ENCODE measurements around the gene XYLT1.

Gene XYLT1

GRCh38 chr16:17258077-17258599, 212.6 kb downstream of the XYLT1 start:
- TF ChIP-seq POLR2A (IDR thresholded peaks at IDR 0.05; ENCODE audit: low read depth, low read length), result no peak
- DNase-seq (ENCODE audit: insufficient read length, low spot score) (no peak), FAIRE-seq (no peak)

DNA sequence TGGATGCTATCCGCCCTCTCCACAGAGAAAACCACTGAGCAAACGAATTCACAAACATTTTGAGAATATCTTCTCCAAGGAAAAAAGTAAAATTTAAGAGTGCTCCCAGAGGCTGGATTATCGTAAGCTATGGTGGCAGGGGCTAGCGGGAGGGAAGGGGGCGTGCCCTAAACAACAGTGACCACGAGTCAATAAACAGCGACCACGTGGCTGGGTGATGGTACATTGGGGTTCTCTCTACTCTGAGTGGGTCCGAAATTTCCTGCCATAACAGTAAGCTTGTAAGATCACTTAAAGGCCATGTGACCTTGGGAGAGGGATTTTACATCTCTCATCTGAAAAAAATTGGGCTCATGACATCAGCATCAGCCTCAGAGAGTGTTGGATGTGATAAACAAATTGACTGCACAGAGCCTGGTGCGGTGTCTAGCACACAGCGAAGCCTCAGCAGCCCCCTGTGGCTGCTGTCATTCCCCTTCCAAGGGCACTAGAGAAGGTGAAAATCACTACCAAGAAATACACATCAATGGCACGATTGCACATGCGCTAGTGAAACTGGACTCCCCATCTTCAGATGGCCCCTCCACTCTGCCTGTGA, 213.2 kb downstream of the XYLT1 start:
- TF ChIP-seq POLR2A (IDR thresholded peaks at IDR 0.05; ENCODE audit: low read depth, low read length), result no peak
- no peak for DNase-seq (ENCODE audit: insufficient read length, low spot score)
- FAIRE-seq, result no peak

GRCh38 chr16:17252701-17253100, 218.1 kb downstream of the XYLT1 start:
- FAIRE-seq, result no peak
- no peak for TF ChIP-seq POLR2A (IDR thresholded peaks at IDR 0.05; ENCODE audit: low read depth, low read length)
- DNase-seq (ENCODE audit: insufficient read length, low spot score), result no peak

DNA sequence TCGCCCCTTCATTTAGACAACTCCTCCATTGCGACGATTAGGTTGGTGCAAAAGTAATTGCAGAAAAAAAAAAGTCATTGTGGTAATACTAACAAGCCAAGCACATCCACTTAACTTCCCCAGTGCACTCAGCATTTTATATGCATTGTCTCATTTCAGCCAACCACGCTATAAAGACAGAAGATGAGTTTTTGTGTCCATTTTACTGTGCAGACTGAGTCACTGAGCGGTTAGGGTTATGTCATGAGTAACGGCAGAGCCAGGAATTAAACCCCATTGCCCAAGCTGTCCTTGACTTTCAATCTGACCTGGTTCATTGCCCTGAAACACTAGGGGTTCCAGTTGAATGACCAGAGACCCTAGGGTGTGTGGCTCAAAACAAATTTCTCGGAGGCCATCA, 218.7 kb downstream of the XYLT1 start:
- no peak for DNase-seq (ENCODE audit: insufficient read length, low spot score)
- FAIRE-seq, result no peak
- no peak for TF ChIP-seq POLR2A (IDR thresholded peaks at IDR 0.05; ENCODE audit: low read depth, low read length)

- no peak for TF ChIP-seq POLR2A (IDR thresholded peaks at IDR 0.05; ENCODE audit: low read depth, low read length)
- FAIRE-seq (no peak), DNase-seq (ENCODE audit: insufficient read length, low spot score) (no peak)
Observed at GRCh38 chr16:17251496-17251895, 219.3 kb downstream of the XYLT1 start.

DNA sequence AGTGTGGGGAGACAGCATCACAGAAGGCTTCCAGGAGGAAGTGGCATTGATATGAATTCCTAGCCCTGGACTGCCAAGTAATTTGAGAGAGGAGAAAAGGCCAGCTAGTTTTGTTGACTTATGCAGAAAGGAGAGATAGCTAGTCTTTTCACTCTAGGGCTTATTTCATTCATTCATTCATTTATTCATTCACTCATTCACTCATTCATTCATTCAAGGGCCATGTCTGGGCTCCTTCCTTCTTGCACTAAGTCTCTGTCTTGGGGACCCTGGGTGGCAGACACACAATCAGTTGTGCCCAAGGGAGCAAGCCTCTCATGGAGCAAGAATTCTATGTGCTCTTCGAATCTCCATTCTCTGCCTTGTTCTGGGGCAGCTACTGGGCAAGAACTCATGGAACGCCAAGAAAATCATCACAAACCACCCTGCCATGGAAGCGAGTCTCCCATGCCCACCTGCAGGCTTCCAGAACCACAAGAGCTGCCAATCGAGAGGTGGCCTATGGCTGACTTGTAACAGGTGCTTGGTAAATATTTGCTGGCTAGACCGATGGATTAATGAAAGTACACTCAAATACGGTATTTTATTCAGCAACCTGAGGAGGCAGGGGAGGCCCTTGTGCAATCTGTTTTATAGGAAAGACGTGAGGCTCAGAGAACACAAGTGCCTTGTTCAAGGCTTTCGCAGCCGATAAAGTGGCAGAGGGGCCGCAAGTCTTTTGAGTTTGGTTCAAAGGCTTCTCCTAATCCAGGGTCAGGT, 223.6 kb downstream of the XYLT1 start:
- no peak for TF ChIP-seq POLR2A (IDR thresholded peaks at IDR 0.05; ENCODE audit: low read depth, low read length)

GRCh38 chr16:17246268-17246885, 224.4 kb downstream of the XYLT1 start:
- TF ChIP-seq POLR2A (IDR thresholded peaks at IDR 0.05; ENCODE audit: low read depth, low read length), result no peak
- DNase-seq (ENCODE audit: insufficient read length, low spot score) (no peak), FAIRE-seq (no peak)

More for the DNA sequence above, 223.6 kb downstream of the XYLT1 start:
- DNase-seq (ENCODE audit: insufficient read length, low spot score), result no peak
- no peak for FAIRE-seq

- DNase-seq (ENCODE audit: insufficient read length, low spot score) (no peak), FAIRE-seq (no peak)
- no peak for TF ChIP-seq POLR2A (IDR thresholded peaks at IDR 0.05; ENCODE audit: low read depth, low read length)
Observed at GRCh38 chr16:17245776-17246175, 225.0 kb downstream of the XYLT1 start.

GRCh38 chr16:17244872-17245551, 225.7 kb downstream of the XYLT1 start:
- no peak for FAIRE-seq
- no peak for DNase-seq (ENCODE audit: insufficient read length, low spot score)
- TF ChIP-seq POLR2A (IDR thresholded peaks at IDR 0.05; ENCODE audit: low read depth, low read length), result no peak

GRCh38 chr16:17241264-17241835, 229.4 kb downstream of the XYLT1 start:
- FAIRE-seq (no peak), DNase-seq (ENCODE audit: insufficient read length, low spot score) (no peak)
- no peak for TF ChIP-seq POLR2A (IDR thresholded peaks at IDR 0.05; ENCODE audit: low read depth, low read length)

DNA sequence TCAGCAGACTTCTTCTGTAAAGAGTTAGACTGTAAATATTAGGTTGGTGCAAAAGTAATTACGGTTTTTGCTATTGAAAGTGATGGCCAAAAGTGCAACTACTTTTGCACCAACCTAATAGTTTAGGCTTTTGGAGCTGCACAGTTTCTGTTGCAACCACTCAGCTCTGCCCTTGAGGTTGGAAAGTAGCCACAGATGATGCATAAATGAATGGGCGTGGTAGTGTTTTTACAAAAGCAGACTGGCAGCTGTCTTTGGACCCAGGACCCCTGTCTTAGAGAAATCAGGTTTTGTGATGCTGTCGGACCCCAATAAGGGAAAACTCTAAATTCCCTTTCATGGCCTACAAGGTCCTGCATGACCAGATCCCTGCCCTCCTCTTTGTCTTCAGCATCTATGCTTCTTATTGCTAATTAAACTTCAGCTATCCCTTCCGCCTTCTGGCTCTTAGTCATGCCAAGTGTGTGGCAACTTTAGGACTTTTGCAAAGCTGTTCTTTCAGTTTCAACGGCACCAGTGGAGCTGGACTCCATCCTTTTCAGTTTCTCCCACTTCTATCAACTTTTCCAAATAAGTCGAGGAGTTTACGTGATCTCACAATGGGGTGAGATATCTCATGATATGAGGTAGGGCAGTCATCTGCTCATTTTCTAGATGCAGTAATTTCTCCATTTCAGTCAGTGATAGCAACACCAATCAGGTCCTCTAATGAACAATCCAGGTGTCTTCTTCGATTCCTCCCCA, 232.3 kb downstream of the XYLT1 start:
- no peak for TF ChIP-seq POLR2A (IDR thresholded peaks at IDR 0.05; ENCODE audit: low read depth, low read length)
- no peak for FAIRE-seq
- DNase-seq (ENCODE audit: insufficient read length, low spot score), result no peak

GRCh38 chr16:17237350-17237944, 233.3 kb downstream of the XYLT1 start:
- FAIRE-seq (no peak), DNase-seq (ENCODE audit: insufficient read length, low spot score) (no peak)
- no peak for TF ChIP-seq POLR2A (IDR thresholded peaks at IDR 0.05; ENCODE audit: low read depth, low read length)
